NCI-H146 treated with DMSO at 0.1 percent for 48 hours (cell line): ENCODE data around the gene SNX18.

Source experiments
- DNase-seq: peaks from one replicate; lab custom pipeline; 2025; ENCODE audit not compliant: unreplicated experiment; lab: John Stamatoyannopoulos, UW

The SNX18 gene

GRCh38 chr5:54577937-54578653, 60.5 kb downstream of the SNX18 start:
- DNase-seq, result no peak

- no peak for DNase-seq
These were observed 62.2 kb downstream of the SNX18 start for GRCh38 chr5:54579591-54580295.

DNA sequence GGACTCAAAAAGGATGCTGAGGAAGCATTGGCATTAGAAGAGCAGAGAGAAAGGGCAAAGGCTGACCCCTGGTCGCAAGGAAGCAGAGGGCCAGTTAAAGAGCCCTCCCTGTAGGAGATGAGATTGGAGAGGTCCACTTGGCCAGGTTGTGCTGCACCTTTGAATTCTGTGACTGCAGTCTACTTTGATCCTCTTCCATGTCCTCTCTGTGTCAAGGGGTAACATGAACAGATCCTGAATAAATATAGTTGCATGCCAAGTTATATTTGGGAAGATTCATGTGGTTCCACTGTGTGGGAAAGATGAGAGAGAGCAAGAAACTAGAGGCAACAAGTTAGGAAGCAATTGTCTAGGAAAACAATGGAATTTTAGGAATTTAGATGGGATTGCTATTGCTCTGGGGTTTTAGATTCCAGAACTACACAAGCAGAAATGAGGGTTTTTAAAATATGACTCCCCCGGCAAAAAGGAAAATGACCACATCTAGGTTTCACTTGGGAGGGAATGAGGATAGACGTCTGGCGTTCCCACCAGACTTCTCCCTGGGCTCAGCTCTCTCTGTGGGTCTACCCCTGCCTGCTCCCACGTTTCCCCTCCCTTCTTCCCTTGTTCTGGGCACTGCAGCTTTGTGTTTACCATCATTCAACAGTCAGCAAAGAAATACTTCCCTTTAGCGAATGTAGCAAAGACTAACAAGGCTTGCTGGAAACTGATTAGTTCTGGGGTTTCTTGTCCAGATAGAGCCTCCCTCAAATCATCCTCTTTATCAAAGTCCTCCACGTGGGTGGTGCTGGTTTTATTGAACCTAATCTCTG, 63.6 kb downstream of the SNX18 start:
- DNase-seq, result no peak

GRCh38 chr5:54581831-54582548, 64.4 kb downstream of the SNX18 start:
- DNase-seq, result no peak

- DNase-seq, result no peak
These were observed 68.8 kb downstream of the SNX18 start for GRCh38 chr5:54586336-54586735.

DNA sequence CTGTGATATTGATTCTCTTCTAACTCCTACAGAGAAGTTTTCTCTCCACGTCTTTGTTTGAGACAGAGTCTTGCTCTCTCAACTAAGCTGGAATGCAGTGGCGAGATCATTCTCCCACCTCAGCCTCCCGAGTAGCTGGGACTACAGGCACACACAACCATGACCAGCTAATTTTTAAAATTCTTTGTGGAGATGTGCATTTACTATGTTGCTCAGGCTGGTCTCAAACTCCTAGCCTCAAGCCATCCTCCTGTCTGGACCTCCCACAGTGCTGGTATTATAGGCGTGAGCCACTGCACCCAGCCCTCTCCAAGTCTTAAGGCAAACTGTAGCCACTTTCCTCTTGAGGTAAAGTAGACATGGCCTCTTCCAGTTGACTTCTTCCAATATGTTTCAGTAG, 72.2 kb downstream of the SNX18 start:
- DNase-seq, result no peak

- no peak for DNase-seq
These were observed 73.3 kb downstream of the SNX18 start for GRCh38 chr5:54590824-54591223.

- DNase-seq, result no peak
These were observed 76.2 kb downstream of the SNX18 start for GRCh38 chr5:54593779-54594178.

GRCh38 chr5:54594181-54594580, 76.6 kb downstream of the SNX18 start:
- DNase-seq, result no peak

DNA sequence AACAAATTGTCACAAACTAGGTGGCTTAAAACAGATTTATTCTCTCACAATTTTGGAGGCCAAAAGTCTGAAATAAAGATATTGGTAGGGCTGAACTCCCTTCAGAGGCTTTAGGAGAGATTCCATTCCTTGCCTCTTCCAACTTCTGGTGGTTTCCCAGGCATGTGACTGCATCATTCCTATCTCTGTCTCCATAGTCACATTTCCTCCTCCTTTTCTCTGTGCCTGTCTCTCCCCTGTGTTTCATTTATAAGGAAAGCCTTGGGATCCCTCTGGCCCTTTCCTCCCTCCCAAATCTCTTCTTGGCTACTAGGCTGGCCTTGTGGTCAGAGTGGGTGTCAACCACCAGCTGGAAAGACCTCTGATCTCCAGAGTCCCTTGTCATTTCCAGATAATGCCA, 78.2 kb downstream of the SNX18 start:
- DNase-seq, result no peak
